HL-60 (cell line): Measurements from ENCODE around the gene AMPD3.

ENCODE experiments used
- TF ChIP-seq, protein P1 (sequence below): IDR thresholded peaks from 2 replicates; pipeline ENCODE4 v1.6.1; 2012; ENCODE audit warnings: low read depth; ENCODE audit not compliant: insufficient replicate concordance
- TF ChIP-seq, protein P2 (sequence below): IDR thresholded peaks from one replicate; pipeline ENCODE4 v1.5.1; 2011; ENCODE audit warnings: low read length, control low read depth, inconsistent platforms; ENCODE audit not compliant: insufficient read depth

DNA sequence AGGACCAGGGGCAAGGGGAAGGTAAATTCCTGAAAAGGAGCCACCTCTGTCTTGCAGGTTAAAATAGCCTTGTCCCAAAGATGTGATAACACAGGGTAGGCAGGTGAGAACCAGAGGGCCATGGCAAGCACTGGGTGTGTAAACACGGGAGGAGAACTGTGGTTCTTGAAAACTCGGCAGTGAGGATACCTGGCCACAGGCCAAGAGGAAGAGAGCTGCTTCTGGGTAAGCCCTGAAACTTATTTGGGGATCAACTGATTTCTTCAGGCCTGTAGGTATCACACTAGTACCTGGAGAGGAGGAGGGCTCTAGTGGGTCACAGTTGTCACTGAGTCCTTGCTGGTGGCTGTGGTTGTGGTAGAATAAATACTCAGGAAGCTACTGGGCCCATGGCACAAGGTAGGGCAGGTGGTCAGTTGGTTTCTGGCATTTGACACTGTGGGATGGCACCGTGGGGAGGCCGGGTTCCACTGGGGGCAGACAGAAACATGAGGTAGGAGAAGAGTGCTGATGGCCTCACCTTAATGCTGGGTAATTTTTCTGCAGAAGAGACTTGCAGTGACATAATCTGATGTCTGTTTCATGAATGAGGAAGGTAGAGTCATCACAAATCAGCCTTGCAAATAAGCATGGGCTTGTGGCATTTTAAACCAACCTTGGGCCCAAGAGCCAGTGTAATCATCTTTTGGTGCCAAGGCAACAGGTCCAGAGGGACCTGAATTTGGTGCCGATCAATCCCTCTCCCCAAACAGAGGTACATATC, 22.0 kb downstream of the AMPD3 start:
- TF ChIP-seq, protein P1, sequence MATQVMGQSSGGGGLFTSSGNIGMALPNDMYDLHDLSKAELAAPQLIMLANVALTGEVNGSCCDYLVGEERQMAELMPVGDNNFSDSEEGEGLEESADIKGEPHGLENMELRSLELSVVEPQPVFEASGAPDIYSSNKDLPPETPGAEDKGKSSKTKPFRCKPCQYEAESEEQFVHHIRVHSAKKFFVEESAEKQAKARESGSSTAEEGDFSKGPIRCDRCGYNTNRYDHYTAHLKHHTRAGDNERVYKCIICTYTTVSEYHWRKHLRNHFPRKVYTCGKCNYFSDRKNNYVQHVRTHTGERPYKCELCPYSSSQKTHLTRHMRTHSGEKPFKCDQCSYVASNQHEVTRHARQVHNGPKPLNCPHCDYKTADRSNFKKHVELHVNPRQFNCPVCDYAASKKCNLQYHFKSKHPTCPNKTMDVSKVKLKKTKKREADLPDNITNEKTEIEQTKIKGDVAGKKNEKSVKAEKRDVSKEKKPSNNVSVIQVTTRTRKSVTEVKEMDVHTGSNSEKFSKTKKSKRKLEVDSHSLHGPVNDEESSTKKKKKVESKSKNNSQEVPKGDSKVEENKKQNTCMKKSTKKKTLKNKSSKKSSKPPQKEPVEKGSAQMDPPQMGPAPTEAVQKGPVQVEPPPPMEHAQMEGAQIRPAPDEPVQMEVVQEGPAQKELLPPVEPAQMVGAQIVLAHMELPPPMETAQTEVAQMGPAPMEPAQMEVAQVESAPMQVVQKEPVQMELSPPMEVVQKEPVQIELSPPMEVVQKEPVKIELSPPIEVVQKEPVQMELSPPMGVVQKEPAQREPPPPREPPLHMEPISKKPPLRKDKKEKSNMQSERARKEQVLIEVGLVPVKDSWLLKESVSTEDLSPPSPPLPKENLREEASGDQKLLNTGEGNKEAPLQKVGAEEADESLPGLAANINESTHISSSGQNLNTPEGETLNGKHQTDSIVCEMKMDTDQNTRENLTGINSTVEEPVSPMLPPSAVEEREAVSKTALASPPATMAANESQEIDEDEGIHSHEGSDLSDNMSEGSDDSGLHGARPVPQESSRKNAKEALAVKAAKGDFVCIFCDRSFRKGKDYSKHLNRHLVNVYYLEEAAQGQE = no peak
- TF ChIP-seq, protein P2, sequence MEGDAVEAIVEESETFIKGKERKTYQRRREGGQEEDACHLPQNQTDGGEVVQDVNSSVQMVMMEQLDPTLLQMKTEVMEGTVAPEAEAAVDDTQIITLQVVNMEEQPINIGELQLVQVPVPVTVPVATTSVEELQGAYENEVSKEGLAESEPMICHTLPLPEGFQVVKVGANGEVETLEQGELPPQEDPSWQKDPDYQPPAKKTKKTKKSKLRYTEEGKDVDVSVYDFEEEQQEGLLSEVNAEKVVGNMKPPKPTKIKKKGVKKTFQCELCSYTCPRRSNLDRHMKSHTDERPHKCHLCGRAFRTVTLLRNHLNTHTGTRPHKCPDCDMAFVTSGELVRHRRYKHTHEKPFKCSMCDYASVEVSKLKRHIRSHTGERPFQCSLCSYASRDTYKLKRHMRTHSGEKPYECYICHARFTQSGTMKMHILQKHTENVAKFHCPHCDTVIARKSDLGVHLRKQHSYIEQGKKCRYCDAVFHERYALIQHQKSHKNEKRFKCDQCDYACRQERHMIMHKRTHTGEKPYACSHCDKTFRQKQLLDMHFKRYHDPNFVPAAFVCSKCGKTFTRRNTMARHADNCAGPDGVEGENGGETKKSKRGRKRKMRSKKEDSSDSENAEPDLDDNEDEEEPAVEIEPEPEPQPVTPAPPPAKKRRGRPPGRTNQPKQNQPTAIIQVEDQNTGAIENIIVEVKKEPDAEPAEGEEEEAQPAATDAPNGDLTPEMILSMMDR = no peak
